ENCODE measurements around the gene PPP2R3B.
A peak's percentile ranks its signal among the peaks of the same experiment; 100 is the strongest.
"Not testable (repeated sequence)": the region's sequence is repeated elsewhere in the genome, so short reads cannot be mapped to it uniquely, and the experiment has no call there.

Gene PPP2R3B

DNA sequence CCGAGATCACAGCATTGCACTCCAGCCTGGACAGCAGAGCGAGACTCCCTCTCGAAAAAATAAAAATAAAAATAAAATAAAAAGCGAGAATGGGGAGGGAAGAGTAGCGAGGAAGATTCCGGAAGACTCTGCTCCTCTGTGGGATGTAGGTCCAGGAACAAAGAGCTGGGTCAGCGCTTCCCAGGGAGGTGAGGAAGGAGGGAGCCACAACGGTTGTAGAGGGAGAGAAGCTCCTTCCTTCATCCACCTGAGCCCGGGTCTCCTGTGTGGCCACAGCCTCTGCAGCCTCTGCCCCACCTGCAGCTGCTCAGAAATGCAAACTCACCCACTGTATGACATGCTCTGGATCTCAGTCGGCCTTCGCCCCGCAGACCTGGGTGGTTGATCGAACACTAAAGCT is 3.8 kb upstream of the PPP2R3B start:
- no peak for DNase-seq
- no peaks in the 10 kb centered on the region for H3K36me3 ChIP-seq
- no peak overlapping the region for H3K4me3 ChIP-seq
- intact Hi-C loops (cut with DNase I; ENCODE audit: low total_unique reads): no loop called here
- H3K27ac ChIP-seq: no peak overlapping the region
- TF ChIP-seq, protein P1, sequence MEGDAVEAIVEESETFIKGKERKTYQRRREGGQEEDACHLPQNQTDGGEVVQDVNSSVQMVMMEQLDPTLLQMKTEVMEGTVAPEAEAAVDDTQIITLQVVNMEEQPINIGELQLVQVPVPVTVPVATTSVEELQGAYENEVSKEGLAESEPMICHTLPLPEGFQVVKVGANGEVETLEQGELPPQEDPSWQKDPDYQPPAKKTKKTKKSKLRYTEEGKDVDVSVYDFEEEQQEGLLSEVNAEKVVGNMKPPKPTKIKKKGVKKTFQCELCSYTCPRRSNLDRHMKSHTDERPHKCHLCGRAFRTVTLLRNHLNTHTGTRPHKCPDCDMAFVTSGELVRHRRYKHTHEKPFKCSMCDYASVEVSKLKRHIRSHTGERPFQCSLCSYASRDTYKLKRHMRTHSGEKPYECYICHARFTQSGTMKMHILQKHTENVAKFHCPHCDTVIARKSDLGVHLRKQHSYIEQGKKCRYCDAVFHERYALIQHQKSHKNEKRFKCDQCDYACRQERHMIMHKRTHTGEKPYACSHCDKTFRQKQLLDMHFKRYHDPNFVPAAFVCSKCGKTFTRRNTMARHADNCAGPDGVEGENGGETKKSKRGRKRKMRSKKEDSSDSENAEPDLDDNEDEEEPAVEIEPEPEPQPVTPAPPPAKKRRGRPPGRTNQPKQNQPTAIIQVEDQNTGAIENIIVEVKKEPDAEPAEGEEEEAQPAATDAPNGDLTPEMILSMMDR (IDR thresholded peaks at IDR 0.05): no peak
- H3K27me3 ChIP-seq: no peaks in the 10 kb centered on the region
- H3K4me1 ChIP-seq: peaks cover 0 to 16% (median 12%) of the 10 kb centered on the region in 4 donors
- no peaks in the 10 kb centered on the region for H3K9me3 ChIP-seq

DNA sequence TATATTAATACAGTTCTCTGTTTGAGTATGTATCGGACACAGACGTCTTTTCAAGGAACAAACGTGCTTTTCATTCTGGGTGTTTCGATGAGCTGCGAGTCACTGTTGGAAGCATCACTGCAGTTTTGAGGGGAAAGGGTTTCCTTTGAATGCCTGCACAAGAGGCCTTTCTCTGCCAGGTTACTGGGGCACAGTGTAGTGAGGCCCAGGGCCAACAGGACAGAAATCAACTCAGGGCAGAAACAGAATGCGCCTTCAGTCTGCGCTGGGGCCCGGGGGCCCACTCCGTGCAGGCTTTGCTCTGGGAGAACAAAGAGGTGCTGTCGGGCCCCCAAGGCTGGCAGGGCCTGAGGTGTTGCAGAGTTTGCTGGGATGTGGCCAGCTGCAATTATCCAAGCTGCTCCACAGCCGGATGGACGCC is 2.3 kb upstream of the PPP2R3B start:
- DNase-seq: no peak
- TF ChIP-seq, protein P1 (IDR thresholded peaks at IDR 0.05): no peak
- Histone ChIP-seq H3K9me3 (no peaks in the 10 kb centered on the region), H3K4me3 (no peak overlapping the region), H3K36me3 (no peaks in the 10 kb centered on the region), H3K27ac (no peak overlapping the region), H3K4me1 (peaks cover 0 to 16% (median 12%) of the 10 kb centered on the region in 4 donors), H3K27me3 (no peaks in the 10 kb centered on the region)
- intact Hi-C loops (cut with DNase I; ENCODE audit: low total_unique reads): loop anchor here (5.0 kb wide), 1 partner anchor 72 kb away; the partner anchor contains the start of gene GTPBP6

DNA sequence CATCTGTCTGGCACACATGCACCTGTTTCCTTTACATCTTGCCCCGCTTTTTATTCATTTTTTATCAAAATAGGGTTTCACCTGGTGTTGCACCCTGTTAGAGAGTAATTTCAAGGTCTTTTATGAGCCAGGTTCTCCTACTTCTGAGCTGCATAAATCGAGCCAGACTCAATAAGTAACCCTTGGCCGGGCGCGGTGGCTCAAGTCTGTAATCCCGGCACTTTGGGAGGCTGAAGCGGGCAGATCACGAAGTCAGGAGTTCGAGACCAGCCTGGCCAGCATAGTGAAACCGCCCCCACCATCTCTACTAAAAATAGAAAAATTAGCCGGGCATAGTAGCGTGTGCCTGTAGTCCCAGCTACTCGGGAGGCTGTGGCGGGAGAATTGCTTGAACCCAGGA is 1.0 kb upstream of the PPP2R3B start:
- no peaks in the 10 kb centered on the region for H3K36me3 ChIP-seq
- H3K4me1 ChIP-seq: peaks cover 0 to 16% (median 12%) of the 10 kb centered on the region in 4 donors
- H3K27me3 ChIP-seq: no peaks in the 10 kb centered on the region
- intact Hi-C loops (cut with DNase I; ENCODE audit: low total_unique reads): loop anchor here (5.0 kb wide), 1 partner anchor 70 kb away; the partner anchor contains the start of gene GTPBP6
- no peak for DNase-seq
- H3K4me3 ChIP-seq: peak overlapping the region; percentile 82 to 84
- TF ChIP-seq, protein P1 (IDR thresholded peaks at IDR 0.05): no peak
- peak overlapping the region; percentile 95 to 96 for H3K27ac ChIP-seq
- no peaks in the 10 kb centered on the region for H3K9me3 ChIP-seq

DNA sequence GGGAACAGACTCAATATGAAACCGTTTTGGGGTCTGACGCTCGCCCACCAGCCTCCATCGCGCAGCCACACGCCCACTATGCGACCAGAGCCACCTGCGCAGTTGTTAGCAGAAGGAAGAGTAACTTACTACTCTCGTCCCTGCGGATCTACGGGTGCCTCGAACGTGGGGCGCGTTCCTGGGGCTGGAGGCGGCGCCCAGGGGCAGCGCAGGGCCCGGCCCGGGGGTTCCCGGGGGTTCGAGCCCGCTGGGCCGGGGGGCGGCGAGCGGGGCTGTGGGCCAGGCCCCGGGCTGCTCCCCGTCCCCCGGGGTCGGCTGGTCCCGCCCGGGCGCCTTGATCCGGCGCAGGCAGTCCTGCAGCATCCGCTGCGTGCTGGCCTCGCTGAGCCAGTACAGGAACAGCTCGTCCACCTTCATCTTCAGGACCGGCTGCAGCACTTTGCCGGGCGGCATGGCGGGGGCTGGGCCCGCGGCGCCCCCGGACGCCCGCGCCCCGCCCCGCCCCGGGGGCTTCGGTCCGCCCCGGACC is 404 bp downstream of the PPP2R3B start:
- H3K27me3 ChIP-seq: no peaks in the 10 kb centered on the region
- DNase-seq: no peak
- TF ChIP-seq, protein P1 (IDR thresholded peaks at IDR 0.05): no peak
- H3K9me3 ChIP-seq: no peaks in the 10 kb centered on the region
- H3K36me3 ChIP-seq: no peaks in the 10 kb centered on the region
- intact Hi-C loops (cut with DNase I; ENCODE audit: low total_unique reads): loop anchor here (5.0 kb wide), 1 partner anchor 69 kb away; the partner anchor contains the start of gene GTPBP6
- peak overlapping the region; percentile 82 to 84 for H3K4me3 ChIP-seq
- peaks cover 0 to 16% (median 12%) of the 10 kb centered on the region in 4 donors for H3K4me1 ChIP-seq
- H3K27ac ChIP-seq: peak overlapping the region; percentile 95 to 96

DNA sequence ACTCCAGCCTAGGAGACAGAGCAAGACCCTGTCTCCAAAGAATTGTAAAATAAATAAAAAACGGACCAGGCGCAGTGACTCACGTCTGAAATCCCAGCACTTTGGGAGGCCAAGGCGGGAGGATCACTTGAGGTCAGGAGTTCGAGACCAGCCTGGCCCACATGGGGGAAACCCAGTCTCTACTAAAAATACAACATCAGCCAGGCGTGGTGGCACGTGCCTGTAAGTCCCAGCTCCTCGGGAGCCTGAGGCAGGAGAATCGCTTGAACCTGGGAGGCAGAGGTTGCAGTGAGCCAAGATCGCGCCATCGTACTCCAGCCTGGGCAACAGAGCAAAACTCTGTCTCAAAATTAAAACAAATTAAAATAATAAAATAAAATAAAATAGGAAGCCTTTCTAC is 971 bp downstream of the PPP2R3B start:
- H3K4me3 ChIP-seq: peak overlapping the region; percentile 82 to 84
- DNase-seq: not testable (repeated sequence)

DNA sequence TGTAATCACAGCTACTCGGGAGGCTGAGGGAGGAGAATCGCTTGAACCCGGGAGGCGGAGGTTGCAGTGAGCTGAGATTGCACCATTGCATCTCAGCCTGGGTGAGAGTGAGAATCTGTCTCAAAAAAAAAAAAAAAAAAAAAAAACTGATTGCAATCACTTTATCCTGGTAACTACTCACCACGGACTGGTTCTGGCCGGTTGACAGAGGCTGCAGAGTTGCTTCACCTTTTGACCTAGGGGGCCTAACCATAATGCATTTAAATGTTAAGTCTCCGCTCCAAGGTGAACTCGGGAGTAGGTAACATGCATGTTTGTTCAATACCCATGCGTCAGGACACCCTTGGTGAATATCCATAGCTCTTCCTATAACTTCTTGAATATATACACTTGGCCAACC is 1.8 kb downstream of the PPP2R3B start:
- intact Hi-C loops (cut with DNase I; ENCODE audit: low total_unique reads): loop anchor here (5.0 kb wide), 1 partner anchor 68 kb away; the partner anchor contains the start of gene GTPBP6
- Histone ChIP-seq H3K9me3 (no peaks in the 10 kb centered on the region), H3K4me1 (peaks cover 0 to 16% (median 12%) of the 10 kb centered on the region in 4 donors), H3K27me3 (no peaks in the 10 kb centered on the region), H3K4me3 (no peak overlapping the region), H3K36me3 (no peaks in the 10 kb centered on the region), H3K27ac (no peak overlapping the region)
- TF ChIP-seq, protein P1 (IDR thresholded peaks at IDR 0.05): no peak
- DNase-seq: no peak

More for the DNA sequence above, 971 bp downstream of the PPP2R3B start:
- intact Hi-C loops (cut with DNase I; ENCODE audit: low total_unique reads): loop anchor here (5.0 kb wide), 1 partner anchor 68 kb away; the partner anchor contains the start of gene GTPBP6
- peaks cover 0 to 16% (median 12%) of the 10 kb centered on the region in 4 donors for H3K4me1 ChIP-seq
- not testable (repeated sequence) for H3K36me3 ChIP-seq, H3K27me3 ChIP-seq, H3K9me3 ChIP-seq, H3K27ac ChIP-seq

All from tibial artery (tissue), 4 donors.